Astrocyte (in vitro differentiated cells and primary cell): ENCODE results near the gene PKD2L2. TPM values are rescaled to one million over a fixed set of nuclear protein-coding genes. Genes with fewer than 3 reads are reported as not detected.
"Not testable (repeated sequence)": the region's sequence is repeated elsewhere in the genome, so short reads cannot be mapped to it uniquely, and the experiment has no call there.

Experiments used
- DNase-seq: peaks from one replicate; pipeline ENCODE4 v3.0.0-alpha.2; 2010; ENCODE audit warnings: low read depth
- FAIRE-seq: peaks from 2 replicates; lab custom pipeline; 2011; peaks lifted over from hg19 to GRCh38; lab: Jason Lieb, UNC
- H2AFZ ChIP-seq: 2 replicates; pipeline ENCODE4 v1.6.0; 2012; ENCODE audit warnings: low read depth, low read length, inconsistent platforms
- H3K27ac ChIP-seq: 2 replicates; pipeline ENCODE4 v1.5.1; 2011; ENCODE audit warnings: low read depth, low read length, inconsistent platforms
- H3K27me3 ChIP-seq: 2 replicates; pipeline ENCODE4 v1.6.0; 2011; ENCODE audit warnings: low read length, inconsistent platforms; ENCODE audit not compliant: insufficient read depth
- H3K36me3 ChIP-seq: 2 replicates; pipeline ENCODE4 v1.5.1; 2011; ENCODE audit warnings: low read length, inconsistent platforms; ENCODE audit not compliant: insufficient read depth
- H3K4me1 ChIP-seq: 2 replicates; pipeline ENCODE4 v1.5.1; 2011; ENCODE audit warnings: low read length, inconsistent platforms; ENCODE audit not compliant: insufficient read depth
- H3K4me2 ChIP-seq: 2 replicates; pipeline ENCODE4 v1.6.0; 2012; ENCODE audit warnings: low read length, inconsistent platforms
- H3K4me3 ChIP-seq: 2 replicates; pipeline ENCODE4 v1.5.1; 2011; ENCODE audit warnings: low read depth, mild to moderate bottlenecking, low read length, inconsistent platforms; ENCODE audit not compliant: insufficient read depth
- H3K79me2 ChIP-seq: 2 replicates; pipeline ENCODE4 v1.6.0; 2012; ENCODE audit warnings: mild to moderate bottlenecking, low read length, inconsistent platforms; ENCODE audit not compliant: insufficient read depth
- H3K9ac ChIP-seq: 2 replicates; pipeline ENCODE4 v1.6.0; 2012; ENCODE audit warnings: mild to moderate bottlenecking, low read length, inconsistent platforms
- H3K9me3 ChIP-seq: 2 replicates; pipeline ENCODE4 v1.5.1; 2012; ENCODE audit warnings: low read depth, mild to moderate bottlenecking, low read length, inconsistent platforms; ENCODE audit not compliant: insufficient read depth
- H4K20me1 ChIP-seq: 2 replicates; pipeline ENCODE4 v1.6.0; 2012; ENCODE audit warnings: low read length, inconsistent platforms; ENCODE audit not compliant: insufficient read depth
- H3K27ac Mint-ChIP-seq: one replicate; pipeline ENCODE4 v1.8.0; 2021; ENCODE audit warnings: mild to moderate bottlenecking, mixed read lengths; ENCODE audit not compliant: unreplicated experiment
- H3K27me3 Mint-ChIP-seq: one replicate; pipeline ENCODE4 v1.8.0; 2021; ENCODE audit warnings: low read depth, mixed read lengths; ENCODE audit not compliant: unreplicated experiment
- H3K36me3 Mint-ChIP-seq: one replicate; pipeline ENCODE4 v1.8.0; 2021; ENCODE audit warnings: low read depth, mixed read lengths; ENCODE audit not compliant: unreplicated experiment
- H3K4me1 Mint-ChIP-seq: one replicate; pipeline ENCODE4 v1.8.0; 2021; ENCODE audit warnings: low read depth, mixed read lengths; ENCODE audit not compliant: unreplicated experiment
- H3K4me3 Mint-ChIP-seq: one replicate; pipeline ENCODE4 v1.8.0; 2021; ENCODE audit warnings: mild to moderate bottlenecking, moderate library complexity, mixed read lengths; ENCODE audit not compliant: unreplicated experiment
- H3K9me3 Mint-ChIP-seq: one replicate; pipeline ENCODE4 v1.8.0; 2021; ENCODE audit warnings: mild to moderate bottlenecking, mixed read lengths; ENCODE audit not compliant: unreplicated experiment
- EZH2 ChIP-seq: IDR thresholded peaks from 2 replicates; pipeline ENCODE4 v1.6.1; 2012; ENCODE audit warnings: mild to moderate bottlenecking, low read length, inconsistent platforms; ENCODE audit not compliant: insufficient read depth
- total RNA-seq: library from RNA; stranded (reverse); gene quantifications from 2 replicates; pipeline ENCODE4 v1.2.1, GENCODE V29; 2021
- TF ChIP-seq, protein P1 (sequence below): IDR thresholded peaks from 2 replicates; pipeline ENCODE4 v1.5.1; 2011; ENCODE audit warnings: low read depth, mild to moderate bottlenecking, inconsistent platforms, low read length, moderate library complexity; ENCODE audit not compliant: insufficient read depth

PKD2L2 gene
- total RNA-seq, 1 donor from 2014 or later: not detected

DNA sequence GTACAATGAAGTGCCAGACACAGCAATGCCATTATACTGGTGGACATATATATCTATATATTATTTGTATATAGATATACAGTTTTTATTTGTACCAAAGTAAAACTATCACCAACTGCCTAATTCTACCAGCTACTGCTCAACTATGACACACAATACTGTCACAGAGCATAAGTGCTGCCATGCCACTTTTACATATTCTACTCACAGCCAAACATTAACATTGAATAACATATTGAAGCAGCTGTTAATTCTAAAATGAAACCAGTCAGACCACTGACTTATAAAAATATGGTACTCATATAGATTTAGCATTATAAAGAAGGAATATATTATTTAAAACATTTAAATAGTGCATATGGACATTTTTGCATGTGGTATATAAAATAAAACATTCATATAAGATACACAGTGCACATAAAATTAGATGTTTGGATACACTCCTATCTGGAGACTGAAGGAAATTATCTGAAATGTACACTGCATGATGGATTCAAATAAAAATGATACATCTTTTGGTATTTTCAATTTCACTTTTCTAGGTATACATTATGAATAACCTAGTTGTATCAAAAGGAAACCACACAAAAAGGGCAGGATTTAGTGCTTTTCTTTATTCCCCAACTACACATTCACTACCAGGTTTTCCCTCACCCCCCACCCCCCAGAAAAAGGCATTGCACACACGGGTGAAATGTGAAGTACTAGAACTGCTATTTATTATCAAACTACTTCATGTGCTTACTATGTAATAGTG lies 48.9 kb downstream of the PKD2L2 start:
- peaks cover 3% of the 10 kb centered on the region for H3K4me1 Mint-ChIP-seq
- TF ChIP-seq, protein P1, sequence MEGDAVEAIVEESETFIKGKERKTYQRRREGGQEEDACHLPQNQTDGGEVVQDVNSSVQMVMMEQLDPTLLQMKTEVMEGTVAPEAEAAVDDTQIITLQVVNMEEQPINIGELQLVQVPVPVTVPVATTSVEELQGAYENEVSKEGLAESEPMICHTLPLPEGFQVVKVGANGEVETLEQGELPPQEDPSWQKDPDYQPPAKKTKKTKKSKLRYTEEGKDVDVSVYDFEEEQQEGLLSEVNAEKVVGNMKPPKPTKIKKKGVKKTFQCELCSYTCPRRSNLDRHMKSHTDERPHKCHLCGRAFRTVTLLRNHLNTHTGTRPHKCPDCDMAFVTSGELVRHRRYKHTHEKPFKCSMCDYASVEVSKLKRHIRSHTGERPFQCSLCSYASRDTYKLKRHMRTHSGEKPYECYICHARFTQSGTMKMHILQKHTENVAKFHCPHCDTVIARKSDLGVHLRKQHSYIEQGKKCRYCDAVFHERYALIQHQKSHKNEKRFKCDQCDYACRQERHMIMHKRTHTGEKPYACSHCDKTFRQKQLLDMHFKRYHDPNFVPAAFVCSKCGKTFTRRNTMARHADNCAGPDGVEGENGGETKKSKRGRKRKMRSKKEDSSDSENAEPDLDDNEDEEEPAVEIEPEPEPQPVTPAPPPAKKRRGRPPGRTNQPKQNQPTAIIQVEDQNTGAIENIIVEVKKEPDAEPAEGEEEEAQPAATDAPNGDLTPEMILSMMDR: no peak
- TF ChIP-seq EZH2: no peak
- no peaks in the 10 kb centered on the region for H3K27me3 ChIP-seq
- peaks cover 38% of the 10 kb centered on the region for H3K36me3 ChIP-seq
- H3K36me3 Mint-ChIP-seq: peaks cover 20% of the 10 kb centered on the region
- no peak overlapping the region for H3K27ac ChIP-seq
- no peak overlapping the region for H3K27ac Mint-ChIP-seq
- no peak for DNase-seq
- H3K4me3 ChIP-seq: no peak overlapping the region
- H3K9ac ChIP-seq: no peak overlapping the region
- no peak overlapping the region for H3K4me3 Mint-ChIP-seq
- H3K4me1 ChIP-seq: no peaks in the 10 kb centered on the region
- H3K27me3 Mint-ChIP-seq: no peaks in the 10 kb centered on the region
- H3K9me3 Mint-ChIP-seq: no peaks in the 10 kb centered on the region
- H3K9me3 ChIP-seq: no peaks in the 10 kb centered on the region
- H4K20me1 ChIP-seq: no peaks in the 10 kb centered on the region
- FAIRE-seq: no peak
- no peak overlapping the region for H3K4me2 ChIP-seq
- H3K79me2 ChIP-seq: no peaks in the 10 kb centered on the region
- H2AFZ ChIP-seq: no peak overlapping the region

DNA sequence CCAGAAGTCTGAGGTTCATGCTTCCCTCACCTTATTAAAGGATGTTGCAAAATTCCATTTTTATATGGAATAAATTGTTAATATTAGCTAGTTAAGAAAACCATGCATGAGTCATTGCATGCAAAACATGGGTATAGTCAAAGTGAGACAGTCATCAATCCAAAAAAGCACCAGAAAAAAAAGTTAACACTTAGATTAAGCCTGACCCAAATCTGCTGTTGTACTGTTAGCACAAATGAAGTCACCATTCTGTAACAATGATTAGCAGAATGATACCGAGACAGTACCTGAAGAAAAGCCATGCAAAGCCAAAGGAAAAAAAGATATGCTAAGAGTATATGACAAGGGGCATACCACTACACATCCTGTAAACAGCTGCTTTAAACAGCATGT lies 49.5 kb downstream of the PKD2L2 start:
- no peaks in the 10 kb centered on the region for H3K9me3 Mint-ChIP-seq
- H3K4me1 Mint-ChIP-seq: peaks cover 2% of the 10 kb centered on the region
- H3K79me2 ChIP-seq: no peaks in the 10 kb centered on the region
- H2AFZ ChIP-seq: no peak overlapping the region
- H4K20me1 ChIP-seq: no peaks in the 10 kb centered on the region
- FAIRE-seq: no peak
- H3K4me3 Mint-ChIP-seq: no peak overlapping the region
- H3K27me3 ChIP-seq: no peaks in the 10 kb centered on the region
- H3K9me3 ChIP-seq: no peaks in the 10 kb centered on the region
- H3K4me2 ChIP-seq: no peak overlapping the region
- DNase-seq: no peak
- H3K27me3 Mint-ChIP-seq: no peaks in the 10 kb centered on the region
- no peak overlapping the region for H3K4me3 ChIP-seq
- H3K27ac ChIP-seq: no peak overlapping the region
- no peak for TF ChIP-seq EZH2
- TF ChIP-seq, protein P1: no peak
- H3K9ac ChIP-seq: no peak overlapping the region
- H3K36me3 ChIP-seq: peaks cover 38% of the 10 kb centered on the region
- H3K36me3 Mint-ChIP-seq: peaks cover 20% of the 10 kb centered on the region
- no peak overlapping the region for H3K27ac Mint-ChIP-seq
- H3K4me1 ChIP-seq: no peaks in the 10 kb centered on the region

DNA sequence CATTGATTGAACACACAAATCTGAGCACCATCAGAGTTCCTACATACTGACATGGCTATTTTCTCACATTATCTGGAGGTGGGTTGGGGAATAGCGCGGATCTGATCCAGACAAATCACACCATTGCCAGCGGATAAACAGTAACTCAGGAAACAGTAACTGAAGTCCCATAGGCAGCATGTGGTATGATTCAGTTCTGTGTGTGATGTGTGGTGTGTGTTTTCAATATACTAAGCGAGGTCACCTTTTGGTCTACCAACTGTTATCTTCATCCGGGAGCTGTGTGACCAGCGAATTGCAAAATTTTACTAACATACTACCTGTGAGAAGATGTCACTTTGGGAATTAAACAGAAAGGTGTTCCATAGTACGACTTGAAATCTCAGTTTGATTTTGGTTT lies 50.1 kb downstream of the PKD2L2 start:
- Histone ChIP-seq H3K27me3 (no peaks in the 10 kb centered on the region), H3K36me3 (peaks cover 41% of the 10 kb centered on the region), H3K27ac (no peak overlapping the region), H2AFZ (no peak overlapping the region), H3K9ac (no peak overlapping the region), H3K4me1 (no peaks in the 10 kb centered on the region), H3K79me2 (no peaks in the 10 kb centered on the region), H4K20me1 (no peaks in the 10 kb centered on the region), H3K4me2 (no peak overlapping the region), H3K9me3 (no peaks in the 10 kb centered on the region), H3K4me3 (no peak overlapping the region)
- Mint-ChIP-seq H3K27me3 (no peaks in the 10 kb centered on the region), H3K4me1 (no peaks in the 10 kb centered on the region), H3K36me3 (peaks cover 24% of the 10 kb centered on the region), H3K4me3 (no peak overlapping the region), H3K27ac (no peak overlapping the region), H3K9me3 (no peaks in the 10 kb centered on the region)
- no peak for FAIRE-seq
- no peak for DNase-seq
- no peak for TF ChIP-seq EZH2
- TF ChIP-seq, protein P1: no peak

DNA sequence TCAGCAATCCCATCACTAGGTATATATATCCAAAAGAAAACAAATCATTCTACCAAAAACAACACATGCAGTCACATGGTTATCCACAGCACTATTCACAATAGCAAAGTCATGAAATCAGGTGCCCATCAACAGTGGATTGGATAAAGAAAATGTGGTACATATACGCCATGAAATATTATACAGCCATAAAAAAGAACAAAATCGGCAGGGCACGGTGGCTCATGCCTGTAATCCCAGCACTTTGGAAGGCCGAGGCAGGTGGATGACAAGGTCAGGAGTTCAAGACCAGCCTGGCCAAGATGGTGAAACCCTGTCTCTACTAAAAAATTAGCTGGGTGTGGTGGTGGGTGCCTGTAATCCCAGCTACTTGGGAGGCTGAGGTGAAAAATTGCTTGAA lies 55.0 kb downstream of the PKD2L2 start:
- H3K4me3 ChIP-seq, H3K27ac ChIP-seq, H3K27ac Mint-ChIP-seq, H3K27me3 ChIP-seq, H3K4me2 ChIP-seq, H3K4me3 Mint-ChIP-seq, H3K27me3 Mint-ChIP-seq, H2AFZ ChIP-seq, H4K20me1 ChIP-seq, DNase-seq, H3K79me2 ChIP-seq, FAIRE-seq, H3K9me3 Mint-ChIP-seq, H3K9me3 ChIP-seq, H3K4me1 Mint-ChIP-seq, H3K9ac ChIP-seq, H3K4me1 ChIP-seq: not testable (repeated sequence)
- peaks cover 33% of the 10 kb centered on the region for H3K36me3 Mint-ChIP-seq
- H3K36me3 ChIP-seq: peaks cover 43% of the 10 kb centered on the region
